HCT116 (cell line): Measurements from ENCODE around the gene SUOX. TPM values are rescaled to one million over a fixed set of nuclear protein-coding genes. Genes with fewer than 3 reads are reported as not detected.

Experiments
- CEBPB ChIP-seq: IDR thresholded peaks from 2 replicates; pipeline ENCODE4 v1.6.1; 2012; ENCODE audit warnings: low read depth
- ELF1 ChIP-seq: IDR thresholded peaks from 2 replicates; pipeline ENCODE4 v1.6.1; 2012; ENCODE audit warnings: low read depth, borderline replicate concordance
- EZH2phosphoT487 ChIP-seq: fragments of 200-600 bp; IDR thresholded peaks from 2 replicates; pipeline ENCODE4 v1.6.1; 2018; ENCODE audit warnings: antibody characterized with exemption, borderline replicate concordance
- FOSL1 ChIP-seq: IDR thresholded peaks from 2 replicates; pipeline ENCODE4 v1.6.1; 2012; ENCODE audit warnings: low read depth
- MAX ChIP-seq: IDR thresholded peaks from 2 replicates; pipeline ENCODE4 v1.6.1; 2012
- POLR2A ChIP-seq: IDR thresholded peaks from 2 replicates; pipeline ENCODE4 v1.7.0; 2011; ENCODE audit warnings: borderline replicate concordance; ENCODE audit not compliant: insufficient read depth, insufficient read length; ENCODE audit errors: extremely low read depth
- RAD21 ChIP-seq: IDR thresholded peaks from 2 replicates; pipeline ENCODE4 v1.6.1; 2012; ENCODE audit warnings: low read depth, mild to moderate bottlenecking
- SIN3A ChIP-seq: IDR thresholded peaks from 2 replicates; pipeline ENCODE4 v1.6.1; 2012; ENCODE audit warnings: low read depth
- ZNF274 ChIP-seq: fragments of 200-500 bp; sonication (Bioruptor generic); IDR thresholded peaks from 2 replicates; pipeline ENCODE4 v1.6.1; 2014; ENCODE audit warnings: mild to moderate bottlenecking, low read depth, low read length, inconsistent platforms
- total RNA-seq: library from RNA; stranded (reverse); gene quantifications from one replicate; pipeline ENCODE4 v1.2.1, GENCODE V29; 2021; ENCODE audit not compliant: unreplicated experiment
- TF ChIP-seq, protein P1 (sequence below): IDR thresholded peaks from 2 replicates; pipeline ENCODE4 v1.6.1; 2012; ENCODE audit warnings: low read depth

SUOX gene
- total RNA-seq, 1 experiment from 2014 or later: 18.0 TPM

- TF ChIP-seq, protein P1, sequence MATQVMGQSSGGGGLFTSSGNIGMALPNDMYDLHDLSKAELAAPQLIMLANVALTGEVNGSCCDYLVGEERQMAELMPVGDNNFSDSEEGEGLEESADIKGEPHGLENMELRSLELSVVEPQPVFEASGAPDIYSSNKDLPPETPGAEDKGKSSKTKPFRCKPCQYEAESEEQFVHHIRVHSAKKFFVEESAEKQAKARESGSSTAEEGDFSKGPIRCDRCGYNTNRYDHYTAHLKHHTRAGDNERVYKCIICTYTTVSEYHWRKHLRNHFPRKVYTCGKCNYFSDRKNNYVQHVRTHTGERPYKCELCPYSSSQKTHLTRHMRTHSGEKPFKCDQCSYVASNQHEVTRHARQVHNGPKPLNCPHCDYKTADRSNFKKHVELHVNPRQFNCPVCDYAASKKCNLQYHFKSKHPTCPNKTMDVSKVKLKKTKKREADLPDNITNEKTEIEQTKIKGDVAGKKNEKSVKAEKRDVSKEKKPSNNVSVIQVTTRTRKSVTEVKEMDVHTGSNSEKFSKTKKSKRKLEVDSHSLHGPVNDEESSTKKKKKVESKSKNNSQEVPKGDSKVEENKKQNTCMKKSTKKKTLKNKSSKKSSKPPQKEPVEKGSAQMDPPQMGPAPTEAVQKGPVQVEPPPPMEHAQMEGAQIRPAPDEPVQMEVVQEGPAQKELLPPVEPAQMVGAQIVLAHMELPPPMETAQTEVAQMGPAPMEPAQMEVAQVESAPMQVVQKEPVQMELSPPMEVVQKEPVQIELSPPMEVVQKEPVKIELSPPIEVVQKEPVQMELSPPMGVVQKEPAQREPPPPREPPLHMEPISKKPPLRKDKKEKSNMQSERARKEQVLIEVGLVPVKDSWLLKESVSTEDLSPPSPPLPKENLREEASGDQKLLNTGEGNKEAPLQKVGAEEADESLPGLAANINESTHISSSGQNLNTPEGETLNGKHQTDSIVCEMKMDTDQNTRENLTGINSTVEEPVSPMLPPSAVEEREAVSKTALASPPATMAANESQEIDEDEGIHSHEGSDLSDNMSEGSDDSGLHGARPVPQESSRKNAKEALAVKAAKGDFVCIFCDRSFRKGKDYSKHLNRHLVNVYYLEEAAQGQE: no peak
- peak; percentile 72 for TF ChIP-seq RAD21
- no peak for TF ChIP-seq ELF1
- no peak; the same call in 1 of the 2 replicates for TF ChIP-seq MAX
- TF ChIP-seq ZNF274: no peak
- no peak for TF ChIP-seq POLR2A
- TF ChIP-seq FOSL1: peak; percentile 94
- TF ChIP-seq SIN3A: no peak
- TF ChIP-seq CEBPB: no peak
- TF ChIP-seq EZH2phosphoT487: no peak
Measured at GRCh38 chr12:55955800-55956508, 41.1 kb upstream of the SUOX start (continued).
